Measurements from ENCODE around the gene SH3RF3. TPM values are rescaled to one million over a fixed set of nuclear protein-coding genes. Genes with fewer than 3 reads are reported as not detected.

The SH3RF3 gene
- total RNA-seq, 3 donors from 2014 or later (not counting 1 experiment from before 2014, with no cell fraction given) = 0.23 to 0.61 (median 0.34) TPM

DNA sequence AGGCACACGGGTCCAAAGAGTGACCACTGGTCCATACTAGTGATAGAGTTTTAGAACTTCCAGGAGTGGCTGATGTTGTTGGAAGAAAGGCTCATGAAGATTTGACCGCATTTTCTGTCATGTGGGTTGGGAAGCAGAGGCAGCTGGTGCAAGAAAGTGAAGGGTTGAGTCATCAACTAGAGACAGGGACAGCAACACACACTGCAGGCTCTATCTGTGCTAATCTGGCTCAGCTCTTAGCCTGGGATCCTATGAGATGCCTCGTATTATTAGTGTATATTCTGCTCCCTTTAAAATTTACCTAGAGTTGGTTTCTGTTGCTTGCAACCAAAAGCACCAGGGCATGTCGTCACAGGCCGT, 2.5 kb upstream of the SH3RF3 start:
- peaks cover 5 to 19% of the 10 kb centered on the region in 2 donors for H3K4me1 Mint-ChIP-seq
- intact Hi-C loops (cut with micrococcal nuclease) = loop anchor here (5.0 kb wide), 1 partner anchor 221 kb away; no protein-coding TSS in a partner anchor
- ATAC-seq = no peak
- peaks cover 15% of the 10 kb centered on the region for H3K4me1 ChIP-seq (ENCODE audit: control insufficient read depth, insufficient read depth, low read length)
- H3K27ac Mint-ChIP-seq = no peak overlapping the region
- no peak overlapping the region for H3K27ac ChIP-seq (ENCODE audit: low read length)
- H3K9me3 Mint-ChIP-seq = no peaks in the 10 kb centered on the region
- no peak overlapping the region for H3K4me3 Mint-ChIP-seq
- no peak overlapping the region for H3K4me3 ChIP-seq (ENCODE audit: low read length)
- no peaks in the 10 kb centered on the region for H3K36me3 Mint-ChIP-seq
- WGBS (ENCODE audit: insufficient coverage) = 94% methylated on average over 5 of the region's 5 CpGs
- TF ChIP-seq, protein P1, sequence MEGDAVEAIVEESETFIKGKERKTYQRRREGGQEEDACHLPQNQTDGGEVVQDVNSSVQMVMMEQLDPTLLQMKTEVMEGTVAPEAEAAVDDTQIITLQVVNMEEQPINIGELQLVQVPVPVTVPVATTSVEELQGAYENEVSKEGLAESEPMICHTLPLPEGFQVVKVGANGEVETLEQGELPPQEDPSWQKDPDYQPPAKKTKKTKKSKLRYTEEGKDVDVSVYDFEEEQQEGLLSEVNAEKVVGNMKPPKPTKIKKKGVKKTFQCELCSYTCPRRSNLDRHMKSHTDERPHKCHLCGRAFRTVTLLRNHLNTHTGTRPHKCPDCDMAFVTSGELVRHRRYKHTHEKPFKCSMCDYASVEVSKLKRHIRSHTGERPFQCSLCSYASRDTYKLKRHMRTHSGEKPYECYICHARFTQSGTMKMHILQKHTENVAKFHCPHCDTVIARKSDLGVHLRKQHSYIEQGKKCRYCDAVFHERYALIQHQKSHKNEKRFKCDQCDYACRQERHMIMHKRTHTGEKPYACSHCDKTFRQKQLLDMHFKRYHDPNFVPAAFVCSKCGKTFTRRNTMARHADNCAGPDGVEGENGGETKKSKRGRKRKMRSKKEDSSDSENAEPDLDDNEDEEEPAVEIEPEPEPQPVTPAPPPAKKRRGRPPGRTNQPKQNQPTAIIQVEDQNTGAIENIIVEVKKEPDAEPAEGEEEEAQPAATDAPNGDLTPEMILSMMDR (IDR thresholded peaks at IDR 0.05) = no peak
- no peak for DNase-seq
- no peaks in the 10 kb centered on the region for H3K9me3 ChIP-seq (ENCODE audit: control insufficient read depth, insufficient read depth, low read length)
- no peaks in the 10 kb centered on the region for H3K36me3 ChIP-seq (ENCODE audit: control insufficient read depth, insufficient read depth, low read length)
- H3K27me3 ChIP-seq (ENCODE audit: control insufficient read depth, insufficient read depth, low read length) = peaks cover 27% of the 10 kb centered on the region
- H3K27me3 Mint-ChIP-seq (ENCODE audit: low read depth in 2 of 2) = peaks cover 35 to 49% of the 10 kb centered on the region in 2 donors

DNA sequence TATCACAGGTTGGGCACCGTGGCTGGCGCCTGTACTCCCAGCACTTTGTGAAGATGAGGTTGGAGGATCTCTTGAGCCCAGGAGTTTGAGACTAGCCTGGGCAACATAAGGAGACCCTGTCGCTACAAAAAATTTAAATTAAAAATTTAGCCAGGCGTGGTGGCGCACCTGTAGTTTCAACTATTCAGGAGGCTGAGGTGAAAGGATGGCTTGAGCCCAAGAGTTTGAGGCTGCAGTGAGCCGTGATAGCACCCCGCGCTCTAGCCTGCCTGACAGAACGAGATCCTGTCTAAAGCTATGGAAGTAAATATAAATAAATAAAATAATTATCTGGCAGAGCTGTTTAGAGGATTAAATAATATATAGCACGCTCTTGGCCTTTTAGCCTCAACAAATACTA, 1.4 kb upstream of the SH3RF3 start:
- Histone ChIP-seq H3K4me1 (ENCODE audit: control insufficient read depth, insufficient read depth, low read length) (peaks cover 15% of the 10 kb centered on the region), H3K36me3 (ENCODE audit: control insufficient read depth, insufficient read depth, low read length) (no peaks in the 10 kb centered on the region), H3K27me3 (ENCODE audit: control insufficient read depth, insufficient read depth, low read length) (peaks cover 27% of the 10 kb centered on the region), H3K27ac (ENCODE audit: low read length) (no peak overlapping the region), H3K9me3 (ENCODE audit: control insufficient read depth, insufficient read depth, low read length) (no peaks in the 10 kb centered on the region), H3K4me3 (ENCODE audit: low read length) (no peak overlapping the region)
- TF ChIP-seq, protein P1 (IDR thresholded peaks at IDR 0.05) = no peak
- Mint-ChIP-seq H3K9me3 (no peaks in the 10 kb centered on the region), H3K4me1 (peaks cover 5 to 19% of the 10 kb centered on the region in 2 donors), H3K36me3 (no peaks in the 10 kb centered on the region), H3K4me3 (peak overlapping the region; percentile 83), H3K27me3 (ENCODE audit: low read depth in 2 of 2) (peaks cover 30 to 48% of the 10 kb centered on the region in 2 donors), H3K27ac (no peak overlapping the region)
- no peak for ATAC-seq
- intact Hi-C loops (cut with micrococcal nuclease) = loop anchor here (5.0 kb wide), 1 partner anchor 220 kb away; no protein-coding TSS in a partner anchor
- 94% methylated on average over 7 of the region's 10 CpGs for WGBS (ENCODE audit: insufficient coverage)
- no peak for DNase-seq

DNA sequence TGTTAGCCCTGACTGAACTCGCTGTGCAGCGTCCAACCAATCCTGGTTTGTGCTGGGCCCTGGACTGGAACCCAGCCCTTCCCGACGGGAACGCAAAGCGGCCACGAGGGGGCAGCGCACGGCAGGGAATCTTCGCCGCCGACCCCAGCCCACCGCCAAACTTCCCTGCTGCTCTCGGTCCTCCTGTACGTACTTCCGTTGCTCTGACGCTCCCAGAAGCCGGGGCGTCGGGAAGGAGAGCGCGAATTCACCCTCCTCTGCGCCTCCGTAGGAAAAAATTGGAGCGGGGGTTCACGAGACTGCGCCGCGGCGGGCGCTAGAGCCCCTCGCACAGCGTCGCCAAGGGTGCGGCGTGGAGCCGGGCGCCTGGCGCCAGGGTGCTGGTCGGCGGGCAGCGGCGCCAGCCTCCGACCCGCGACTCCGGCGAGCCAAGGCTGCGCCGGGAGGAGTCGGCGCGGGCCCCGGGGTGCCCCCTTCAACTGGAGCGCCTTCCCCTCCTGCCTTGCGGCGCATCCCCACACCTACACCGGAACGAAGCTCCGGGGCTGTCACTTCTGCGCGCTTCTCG, 873 bp upstream of the SH3RF3 start:
- Histone ChIP-seq H3K27ac (ENCODE audit: low read length) (no peak overlapping the region), H3K36me3 (ENCODE audit: control insufficient read depth, insufficient read depth, low read length) (no peaks in the 10 kb centered on the region), H3K9me3 (ENCODE audit: control insufficient read depth, insufficient read depth, low read length) (no peaks in the 10 kb centered on the region), H3K4me1 (ENCODE audit: control insufficient read depth, insufficient read depth, low read length) (peaks cover 15% of the 10 kb centered on the region), H3K4me3 (ENCODE audit: low read length) (peak overlapping the region; percentile 48), H3K27me3 (ENCODE audit: control insufficient read depth, insufficient read depth, low read length) (peaks cover 27% of the 10 kb centered on the region)
- intact Hi-C loops (cut with micrococcal nuclease) = loop anchor here (1.0 to 5.0 kb wide), 2 partner anchors 219 to 382 kb away; no protein-coding TSS in a partner anchor
- ATAC-seq (peak; percentile 43 to 70 (median 62)), DNase-seq (peak; percentile 52 to 80)
- H3K4me1 Mint-ChIP-seq = peaks cover 5 to 19% of the 10 kb centered on the region in 2 donors
- no peaks in the 10 kb centered on the region for H3K9me3 Mint-ChIP-seq
- H3K27ac Mint-ChIP-seq = no peak overlapping the region
- WGBS (ENCODE audit: insufficient coverage) = under 1% methylated on average over 63 of the region's 63 CpGs
- TF ChIP-seq, protein P1 (IDR thresholded peaks at IDR 0.05) = peak; percentile 90
- peak overlapping the region; percentile 82 for H3K4me3 Mint-ChIP-seq
- no peaks in the 10 kb centered on the region for H3K36me3 Mint-ChIP-seq
- peaks cover 26 to 53% of the 10 kb centered on the region in 2 donors for H3K27me3 Mint-ChIP-seq (ENCODE audit: low read depth in 2 of 2)
